GDM1 (cell line): Measurements from ENCODE around the gene LIN28A.

Experiments
- DNase-seq: peaks from one replicate; lab custom pipeline; 2025; lab: John Stamatoyannopoulos, UW

Gene LIN28A

GRCh38 chr1:26387447-26387846, 23.2 kb upstream of the LIN28A start:
- DNase-seq = no peak

GRCh38 chr1:26388791-26389445, 21.7 kb upstream of the LIN28A start:
- DNase-seq = no peak

GRCh38 chr1:26389604-26390247, 20.9 kb upstream of the LIN28A start:
- DNase-seq = no peak

- peak; percentile 21 for DNase-seq
These were observed 19.2 kb upstream of the LIN28A start for GRCh38 chr1:26391450-26391849.

- DNase-seq = no peak
These were observed 14.9 kb upstream of the LIN28A start for GRCh38 chr1:26395754-26396153.

- DNase-seq = no peak
These were observed 11.6 kb upstream of the LIN28A start for GRCh38 chr1:26399034-26399433.

- no peak for DNase-seq
These were observed 8.7 kb upstream of the LIN28A start for GRCh38 chr1:26401891-26402290.

- no peak for DNase-seq
These were observed 7.0 kb upstream of the LIN28A start for GRCh38 chr1:26403656-26404055.

GRCh38 chr1:26404641-26405040, 6.0 kb upstream of the LIN28A start:
- DNase-seq = no peak

GRCh38 chr1:26405281-26405915, 5.2 kb upstream of the LIN28A start:
- no peak for DNase-seq

- peak; percentile 35 for DNase-seq
These were observed 2.0 kb upstream of the LIN28A start for GRCh38 chr1:26408604-26409003.

- DNase-seq = no peak
These were observed 1.3 kb upstream of the LIN28A start for GRCh38 chr1:26409191-26409807.

GRCh38 chr1:26411624-26412074, 1.0 kb downstream of the LIN28A start:
- no peak for DNase-seq

GRCh38 chr1:26412180-26412840, 1.7 kb downstream of the LIN28A start:
- DNase-seq = no peak

- no peak for DNase-seq
These were observed 2.4 kb downstream of the LIN28A start for GRCh38 chr1:26413031-26413430.

- DNase-seq = peak; percentile 59
These were observed 6.6 kb downstream of the LIN28A start for GRCh38 chr1:26417111-26417759.

- DNase-seq = no peak
These were observed 8.3 kb downstream of the LIN28A start for GRCh38 chr1:26418865-26419349.

- no peak for DNase-seq
These were observed 8.9 kb downstream of the LIN28A start for GRCh38 chr1:26419494-26419893.

- no peak for DNase-seq
These were observed 19.1 kb downstream of the LIN28A start for GRCh38 chr1:26429721-26430120.

- peak; percentile 97 for DNase-seq
These were observed 21.5 kb downstream of the LIN28A start, which contains the start of gene DHDDS for GRCh38 chr1:26431979-26432695. TSS of gene DHDDS (plus strand) at chr1:26432321. CDS start at chr1:26432946, 625 bp downstream.

- DNase-seq = no peak
These were observed 22.2 kb downstream of the LIN28A start for GRCh38 chr1:26432793-26433192.
